CD4-positive, alpha-beta T cell treated with Interleukin-6 at 100 ng/mL for 8 hours (primary cell): Measurements from ENCODE around the gene GABBR2.
"Not testable (repeated sequence)": the region's sequence is repeated elsewhere in the genome, so short reads cannot be mapped to it uniquely, and the experiment has no call there.

Experiments
- DNase-seq: peaks from one replicate; pipeline ENCODE4 v3.0.0-alpha.2; 2020; ENCODE audit warnings: mixed read lengths, low spot score

The GABBR2 gene

GRCh38 chr9:98686961-98687855 lies 21.5 kb downstream of the GABBR2 start:
- DNase-seq, result no peak

GRCh38 chr9:98684816-98685215 lies 23.9 kb downstream of the GABBR2 start:
- DNase-seq, result not testable (repeated sequence)

GRCh38 chr9:98678244-98678842 lies 30.4 kb downstream of the GABBR2 start:
- DNase-seq, result no peak

GRCh38 chr9:98673681-98674080 lies 35.1 kb downstream of the GABBR2 start:
- DNase-seq, result no peak

GRCh38 chr9:98667005-98667640 lies 41.6 kb downstream of the GABBR2 start:
- DNase-seq, result no peak

GRCh38 chr9:98665501-98665900 lies 43.2 kb downstream of the GABBR2 start:
- DNase-seq, result no peak

GRCh38 chr9:98660541-98660940 lies 48.2 kb downstream of the GABBR2 start:
- no peak for DNase-seq

- DNase-seq, result no peak
Measured at GRCh38 chr9:98658951-98659351, 49.8 kb downstream of the GABBR2 start.

- DNase-seq, result no peak
Measured at GRCh38 chr9:98657897-98658296, 50.8 kb downstream of the GABBR2 start.

GRCh38 chr9:98656511-98656910 lies 52.2 kb downstream of the GABBR2 start:
- no peak for DNase-seq

GRCh38 chr9:98655428-98655827 lies 53.3 kb downstream of the GABBR2 start:
- DNase-seq, result not testable (repeated sequence)

- no peak for DNase-seq
Measured at GRCh38 chr9:98654247-98654646, 54.5 kb downstream of the GABBR2 start.

GRCh38 chr9:98652741-98653140 lies 56.0 kb downstream of the GABBR2 start:
- DNase-seq, result no peak

- no peak for DNase-seq
Measured at GRCh38 chr9:98652302-98652701, 56.4 kb downstream of the GABBR2 start.

- no peak for DNase-seq
Measured at GRCh38 chr9:98647236-98647635, 61.5 kb downstream of the GABBR2 start.

- DNase-seq, result no peak
Measured at GRCh38 chr9:98644011-98644410, 64.7 kb downstream of the GABBR2 start.

- DNase-seq, result no peak
Measured at GRCh38 chr9:98642661-98643312, 65.9 kb downstream of the GABBR2 start.

GRCh38 chr9:98641695-98642094 lies 67.0 kb downstream of the GABBR2 start:
- no peak for DNase-seq

GRCh38 chr9:98640394-98640793 lies 68.3 kb downstream of the GABBR2 start:
- no peak for DNase-seq

- DNase-seq, result no peak
Measured at GRCh38 chr9:98639133-98639532, 69.6 kb downstream of the GABBR2 start.

- no peak for DNase-seq
Measured at GRCh38 chr9:98637381-98637780, 71.4 kb downstream of the GABBR2 start.

GRCh38 chr9:98635374-98635773 lies 73.4 kb downstream of the GABBR2 start:
- DNase-seq, result no peak
